Stimulated activated CD8-positive, alpha-beta memory T cell treated with anti-CD3 and anti-CD28 coated beads, Interleukin-2, amount 100 ng/mL, for 48 hours (primary cell): ENCODE measurements around the gene ARHGAP5.

Experiments
- DNase-seq, 2 donors: peaks; one replicate each; pipeline ENCODE4 v3.0.0-alpha.2; 2020; ENCODE audit warnings: low read depth in 2 of 2

Gene ARHGAP5

DNA sequence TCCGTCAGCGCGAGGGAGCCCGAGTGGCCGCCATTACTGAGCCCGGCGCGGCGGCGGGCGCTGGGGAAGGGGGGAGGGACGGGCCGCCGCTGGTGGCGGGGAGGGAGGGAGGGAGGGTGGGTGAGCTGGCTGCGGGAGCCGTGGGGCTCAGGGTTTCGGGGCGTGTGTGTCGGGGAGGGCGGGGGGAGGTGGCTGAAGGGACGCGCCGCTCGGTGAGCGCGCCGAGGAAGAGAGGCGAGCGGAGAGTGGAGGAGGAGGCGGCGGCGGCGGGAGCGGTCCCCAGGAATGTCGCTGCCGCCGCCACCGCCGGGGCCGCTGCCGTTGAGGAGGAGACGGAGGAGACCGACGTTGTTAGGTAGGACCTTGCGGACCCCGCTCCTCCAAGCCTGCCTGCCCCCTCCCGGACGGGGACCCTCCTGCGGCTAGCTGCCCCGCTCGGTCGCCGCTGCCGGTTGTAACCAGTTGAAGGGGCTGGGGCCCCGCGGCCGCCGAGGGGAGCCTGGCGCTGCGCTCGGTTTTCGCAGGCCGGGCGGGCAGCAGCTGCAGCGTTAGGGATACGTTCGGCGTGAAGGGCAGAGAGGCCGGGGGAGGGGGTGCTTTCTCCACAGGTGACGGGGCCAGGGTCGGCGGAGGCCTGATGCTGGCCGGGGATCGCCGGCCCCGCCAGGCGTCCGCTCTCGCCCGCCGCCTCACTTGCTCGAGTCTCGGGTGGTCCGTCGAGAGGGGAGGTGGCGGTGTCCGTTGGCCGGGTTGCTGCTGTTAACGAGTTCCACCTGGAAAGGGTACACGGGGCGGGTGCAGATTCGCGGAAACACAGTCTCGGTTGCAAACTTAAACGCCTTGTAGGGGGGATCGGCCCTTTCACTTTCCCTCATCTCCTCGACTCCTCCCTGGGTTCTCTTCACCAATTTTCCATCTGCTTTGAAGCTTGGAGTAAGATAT, at the start of gene ARHGAP5:
Gene ARHGAP5, plus strand, starts transcription at position 224 of the 942 bp plus-strand sequence. CDS start 13,366 bp downstream, outside the sequence.
- peak in 1 of 2 donors; percentile 6 for DNase-seq

DNA sequence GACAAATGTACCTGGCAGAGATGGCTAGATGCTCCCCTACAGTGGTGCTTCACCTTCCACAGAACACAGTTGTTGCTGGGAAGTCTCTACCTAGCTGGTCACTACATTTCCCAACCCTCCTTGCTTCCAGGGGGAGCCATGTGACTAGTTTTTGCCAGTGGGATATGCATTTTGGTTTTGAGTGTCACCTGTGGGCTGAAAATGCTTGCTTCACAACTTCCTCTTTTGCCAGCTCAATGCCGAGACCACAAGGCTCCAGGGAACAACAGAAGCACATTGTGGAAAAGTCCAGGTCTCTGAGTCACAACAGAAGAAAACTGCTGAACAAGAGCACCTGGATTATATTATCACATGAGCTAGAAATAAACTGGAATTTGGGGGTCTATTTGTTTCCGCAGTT, 48.5 kb upstream of the ARHGAP5 start:
- no peak for DNase-seq

- DNase-seq = no peak
Observed at GRCh38 chr14:32033543-32033942, 43.6 kb upstream of the ARHGAP5 start.

- no peak for DNase-seq
Observed at GRCh38 chr14:32038876-32039275, 38.2 kb upstream of the ARHGAP5 start.

- no peak for DNase-seq
Observed at GRCh38 chr14:32039401-32040030, 37.6 kb upstream of the ARHGAP5 start.

GRCh38 chr14:32043624-32044023, 33.5 kb upstream of the ARHGAP5 start:
- no peak for DNase-seq

GRCh38 chr14:32044454-32044853, 32.6 kb upstream of the ARHGAP5 start:
- no peak for DNase-seq

DNA sequence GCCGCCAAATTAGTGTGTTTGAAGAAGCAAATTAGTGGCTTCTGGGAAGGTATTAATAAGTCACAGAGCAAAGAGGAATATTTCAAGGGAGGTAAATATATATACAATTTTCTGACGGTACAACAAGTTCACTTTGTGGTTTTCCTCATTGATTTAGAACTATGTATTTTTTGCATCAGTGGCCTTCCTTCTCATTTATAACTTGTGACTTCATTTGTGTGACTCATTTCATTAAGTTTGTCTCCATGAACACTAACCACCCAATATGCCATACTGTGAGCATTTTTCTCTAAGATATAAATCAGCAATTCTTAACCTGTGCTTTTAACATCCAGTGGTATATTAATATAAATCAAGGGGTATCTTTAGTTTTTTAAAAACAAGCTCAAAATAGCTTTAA, 29.3 kb upstream of the ARHGAP5 start:
- no peak for DNase-seq

- no peak for DNase-seq
Observed at GRCh38 chr14:32049361-32050088, 27.6 kb upstream of the ARHGAP5 start.

GRCh38 chr14:32050878-32051277, 26.2 kb upstream of the ARHGAP5 start:
- DNase-seq = no peak

GRCh38 chr14:32054536-32054935, 22.6 kb upstream of the ARHGAP5 start:
- no peak for DNase-seq

DNA sequence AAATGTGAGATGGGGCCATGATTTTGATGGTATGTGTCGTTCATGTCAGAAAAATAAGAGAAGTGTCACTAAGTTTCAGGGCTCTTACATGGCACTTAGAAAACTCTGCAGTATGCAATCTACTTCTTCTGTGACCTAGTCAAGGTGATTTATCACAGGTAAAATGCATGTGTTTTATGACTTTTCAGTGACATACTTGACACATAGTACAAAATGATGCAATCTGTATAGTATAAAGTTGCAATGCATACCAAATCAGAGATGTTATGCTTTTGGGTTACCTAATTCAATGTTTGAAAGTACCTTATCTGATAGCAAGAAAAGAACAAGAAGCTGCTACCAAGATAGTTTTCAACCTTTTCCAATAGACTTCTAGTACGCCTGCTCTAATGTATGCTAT, 21.9 kb upstream of the ARHGAP5 start:
- no peak for DNase-seq

DNA sequence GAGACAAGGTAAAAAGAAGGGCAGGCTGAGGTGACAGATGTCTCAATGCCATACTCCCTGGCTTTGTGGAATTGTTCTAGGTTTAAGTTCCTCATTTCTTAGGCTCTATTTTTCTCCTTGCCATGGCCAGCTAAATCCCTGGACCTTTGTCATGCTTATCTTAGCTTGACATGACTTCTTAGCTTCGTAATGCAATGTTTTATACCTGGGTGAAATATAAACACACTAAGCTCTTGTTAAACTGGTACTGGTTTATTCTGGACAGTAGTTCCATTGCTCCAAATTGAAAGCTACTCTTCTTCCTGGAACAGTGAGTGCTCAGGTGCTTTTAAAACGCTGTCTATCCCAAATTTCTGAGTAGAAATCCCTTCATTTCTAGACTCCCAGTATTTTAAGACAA, 17.4 kb upstream of the ARHGAP5 start:
- DNase-seq = no peak

GRCh38 chr14:32064931-32065330, 12.2 kb upstream of the ARHGAP5 start:
- DNase-seq = no peak

- no peak for DNase-seq
Observed at GRCh38 chr14:32068708-32069107, 8.4 kb upstream of the ARHGAP5 start.

- DNase-seq = no peak
Observed at GRCh38 chr14:32070282-32070681, 6.8 kb upstream of the ARHGAP5 start.

DNA sequence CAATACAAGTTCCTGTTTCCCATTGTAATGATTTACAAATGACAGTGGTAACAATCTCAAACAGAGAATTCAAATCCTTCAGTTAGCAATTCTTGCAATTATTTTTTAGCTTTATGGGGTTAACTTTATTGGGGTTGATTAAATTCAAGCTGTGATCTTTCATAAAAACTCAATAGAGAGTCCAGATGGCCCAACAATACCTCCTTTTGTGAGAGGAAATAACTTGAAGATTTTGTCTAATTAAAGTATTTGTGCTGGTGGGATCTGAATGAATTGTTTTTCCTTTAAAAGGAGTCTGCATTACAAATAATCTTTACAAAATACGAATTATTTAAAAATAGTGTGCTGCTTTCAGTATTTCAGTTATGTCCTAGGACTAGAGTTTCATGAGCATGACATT, 4.4 kb upstream of the ARHGAP5 start:
- DNase-seq = no peak

GRCh38 chr14:32073537-32074189, 3.4 kb upstream of the ARHGAP5 start:
- DNase-seq = peak in 1 of 2 donors; percentile 2

GRCh38 chr14:32074887-32075572, 2.1 kb upstream of the ARHGAP5 start:
- no peak for DNase-seq

DNA sequence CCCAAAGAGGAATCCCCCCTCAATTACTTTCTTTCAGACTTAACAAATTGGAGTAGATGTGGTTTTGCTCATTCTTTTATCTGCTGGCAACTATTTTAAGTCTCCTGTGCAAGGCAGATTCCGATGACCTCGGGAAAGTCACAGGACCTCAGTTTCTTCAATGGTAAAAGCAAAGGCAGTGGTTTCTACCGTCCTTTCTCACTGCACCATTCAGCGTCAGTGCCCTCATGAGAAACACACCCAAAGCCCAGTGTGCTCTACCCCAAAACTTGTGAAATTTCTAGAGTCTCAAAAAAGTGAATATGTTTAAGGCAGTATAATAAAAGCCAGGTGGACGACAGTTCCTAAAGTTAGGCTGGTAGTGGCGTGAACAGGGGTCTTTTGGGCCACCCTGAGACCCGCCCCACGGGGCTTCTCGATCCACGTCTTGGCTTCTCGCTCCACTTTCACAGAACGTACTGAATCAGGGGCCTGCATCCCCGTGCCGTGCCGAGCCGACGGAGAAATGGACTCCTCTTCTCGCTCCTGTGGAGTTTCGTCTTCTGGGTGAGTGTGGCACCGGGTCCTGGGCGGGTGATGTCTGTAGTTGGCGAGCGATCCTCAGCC, 1.3 kb upstream of the ARHGAP5 start:
- DNase-seq = peak in 1 of 2 donors; percentile 2
